ENCODE data around the gene OPCML. TPM values are rescaled to one million over a fixed set of nuclear protein-coding genes. Genes with fewer than 3 reads are reported as not detected.

The OPCML gene
- total RNA-seq, 1 donor from 2014 or later, result not detected

DNA sequence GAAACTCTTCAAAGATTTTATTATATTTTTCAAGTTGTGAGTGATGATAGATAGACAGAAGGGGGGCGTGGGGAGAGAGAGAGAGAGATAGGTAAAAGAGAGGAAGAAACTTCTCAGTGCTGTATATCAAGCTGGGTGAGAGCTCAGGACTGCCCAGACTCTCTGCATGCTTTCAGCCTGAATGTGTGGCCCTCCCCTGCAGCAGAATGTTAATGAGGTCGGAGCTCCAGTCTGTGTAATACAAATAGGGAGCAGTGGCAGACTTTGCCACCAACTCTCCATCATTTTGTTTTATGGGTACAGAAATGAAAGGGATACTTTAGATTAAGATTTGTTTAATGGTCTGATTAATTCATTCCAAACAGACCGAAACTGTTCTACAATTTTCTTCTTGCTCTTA lies 752.8 kb downstream of the OPCML start:
- no peak for ATAC-seq

DNA sequence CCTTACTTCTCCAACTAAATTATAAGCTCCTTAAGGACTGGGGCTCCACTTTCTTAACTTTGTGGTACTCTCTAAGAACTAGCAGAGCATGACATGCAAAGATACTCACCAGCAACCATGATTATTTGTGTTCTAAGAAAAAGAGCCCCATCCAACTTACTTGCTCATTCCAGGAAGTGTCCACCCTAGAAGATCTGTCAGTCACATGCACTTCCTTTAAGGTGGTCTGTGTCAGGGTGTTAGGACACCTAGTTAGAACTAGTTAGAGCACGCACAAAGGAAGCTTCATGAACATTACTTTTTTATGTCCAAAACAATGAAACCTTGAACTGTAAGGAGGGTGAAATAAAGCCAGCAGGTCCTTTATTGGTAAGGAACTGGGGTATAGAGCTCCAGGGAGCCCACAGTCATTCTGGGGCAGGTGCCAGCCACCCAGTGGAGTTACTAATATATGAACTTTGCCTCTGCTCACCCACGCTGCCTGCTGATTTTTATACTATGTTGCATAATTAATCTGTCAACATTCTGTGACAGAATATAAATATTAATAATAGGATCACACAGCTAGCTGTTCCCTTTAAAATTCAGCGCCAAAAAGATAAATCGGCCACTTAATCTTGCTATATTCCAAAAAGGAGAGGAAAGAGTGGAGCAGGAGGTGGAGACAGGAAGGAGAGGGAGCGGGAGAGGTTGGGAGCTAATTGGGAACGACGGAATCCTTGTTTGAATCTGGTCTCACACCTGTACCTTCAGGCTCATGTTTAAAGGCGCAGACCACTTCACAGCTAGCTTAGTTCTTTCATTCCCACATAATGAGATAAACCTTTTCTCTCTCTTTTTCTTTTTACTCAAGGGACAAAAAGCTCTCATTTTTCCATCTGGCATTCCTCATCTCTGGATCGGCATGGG lies 755.0 kb downstream of the OPCML start:
- ATAC-seq, result no peak

DNA sequence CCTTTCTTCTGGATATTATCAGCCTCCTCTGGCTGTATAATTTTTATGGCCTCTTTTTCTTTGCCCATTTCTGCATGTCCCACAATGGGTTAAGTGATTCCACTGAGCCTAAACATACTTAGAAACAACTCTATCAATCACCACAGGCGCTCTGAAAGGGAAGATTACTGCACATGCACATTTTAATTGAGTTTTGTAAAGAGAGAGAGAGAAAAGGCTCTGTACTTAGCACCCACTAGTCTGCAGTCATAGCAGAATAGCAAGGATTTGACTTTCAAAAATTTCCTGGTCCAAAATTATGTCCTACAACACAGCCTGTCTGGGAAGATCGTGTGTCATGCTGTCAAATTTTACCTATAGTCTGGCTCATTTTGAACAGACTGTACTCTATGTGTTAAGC lies 758.5 kb downstream of the OPCML start:
- no peak for ATAC-seq

DNA sequence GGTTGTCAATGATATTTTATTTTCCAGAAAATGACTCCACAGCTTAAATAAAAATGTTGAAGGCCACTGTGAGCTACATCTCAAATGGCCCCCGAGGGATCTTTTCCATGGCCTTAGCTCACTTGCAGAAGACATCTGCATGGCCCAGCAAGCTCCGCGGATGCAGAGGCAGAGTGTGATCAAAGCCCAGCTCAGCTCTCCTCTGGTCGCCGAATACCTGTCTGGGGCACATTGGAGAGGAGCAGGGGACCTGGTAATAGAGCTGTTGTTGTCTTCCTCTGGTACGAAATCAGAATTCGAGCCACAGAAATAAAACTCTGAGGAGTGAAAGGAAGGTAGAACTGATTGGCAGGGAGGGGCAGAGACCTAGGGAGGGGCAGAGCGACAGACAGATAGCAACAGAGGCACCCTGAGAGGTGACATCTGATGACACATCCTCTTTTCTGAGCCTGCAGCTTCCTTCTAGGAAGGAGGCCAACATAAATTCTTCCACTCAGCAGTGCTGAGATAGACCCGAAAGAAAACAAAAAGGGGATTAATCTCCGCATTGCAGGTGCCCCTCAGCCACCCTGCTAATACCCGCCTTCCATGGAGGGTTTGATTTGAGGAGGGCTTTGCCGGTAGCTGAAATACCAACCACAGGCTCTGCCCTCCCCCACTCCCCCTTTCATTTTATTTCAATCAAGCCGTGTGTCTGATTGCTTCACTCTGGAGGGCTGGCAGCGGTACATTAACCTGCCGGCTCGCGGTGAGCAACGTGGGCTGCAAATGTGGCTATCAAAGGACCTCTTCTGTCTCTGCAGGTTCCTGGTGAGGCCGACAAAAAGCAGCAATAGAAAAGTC lies 759.4 kb downstream of the OPCML start:
- no peak for ATAC-seq

DNA sequence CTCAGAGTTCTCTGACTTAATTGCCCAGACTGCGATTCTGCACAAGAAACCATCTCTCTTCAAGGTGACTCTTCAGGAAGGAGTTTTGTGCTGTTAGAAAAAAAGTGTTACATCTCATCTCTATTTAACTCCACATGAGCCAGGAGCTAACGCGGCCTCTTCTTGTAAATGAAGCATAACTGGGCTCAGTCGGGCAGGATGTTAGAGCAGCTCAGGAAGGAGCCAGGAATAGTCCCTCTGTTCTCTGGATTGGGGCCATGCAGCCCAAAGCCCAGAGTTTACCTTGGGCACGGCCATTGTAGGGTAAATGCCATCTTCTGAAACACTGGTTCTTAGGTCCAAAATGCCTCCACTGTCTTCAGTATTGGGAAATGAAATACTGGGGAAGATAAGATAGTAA lies 760.6 kb downstream of the OPCML start:
- ATAC-seq, result no peak

DNA sequence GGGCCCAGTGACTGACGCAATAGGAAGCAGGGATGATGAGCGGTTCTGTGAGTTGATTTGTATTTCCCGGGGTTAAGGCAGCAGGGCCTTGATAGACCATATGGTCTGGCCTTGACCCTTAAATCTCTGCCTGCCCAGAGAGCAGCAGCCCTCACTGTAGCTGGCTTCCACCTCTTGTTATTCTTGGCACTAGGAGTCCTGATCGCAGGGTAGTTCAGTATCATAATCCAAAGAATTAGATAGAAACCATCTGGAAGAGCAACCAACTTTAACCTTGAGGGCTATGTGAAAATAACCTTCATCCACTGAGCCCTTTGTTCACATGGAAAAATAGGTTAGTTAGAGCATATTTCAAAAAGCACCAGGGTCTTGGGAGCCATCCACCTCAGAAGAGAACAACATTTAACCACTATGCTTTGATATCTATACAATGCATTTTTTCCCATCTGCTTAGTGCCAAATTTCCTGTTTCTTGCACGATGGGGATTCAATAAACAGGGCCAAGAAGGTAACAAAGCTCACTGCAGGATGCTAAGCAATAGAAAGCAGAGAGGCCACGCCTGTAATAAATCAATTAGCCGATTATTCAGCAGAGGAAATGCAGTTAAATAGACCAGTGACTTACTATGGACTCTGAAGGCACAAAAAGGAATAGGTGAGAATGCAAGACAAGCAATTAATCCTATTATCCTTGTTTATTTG lies 761.3 kb downstream of the OPCML start:
- ATAC-seq, result no peak

DNA sequence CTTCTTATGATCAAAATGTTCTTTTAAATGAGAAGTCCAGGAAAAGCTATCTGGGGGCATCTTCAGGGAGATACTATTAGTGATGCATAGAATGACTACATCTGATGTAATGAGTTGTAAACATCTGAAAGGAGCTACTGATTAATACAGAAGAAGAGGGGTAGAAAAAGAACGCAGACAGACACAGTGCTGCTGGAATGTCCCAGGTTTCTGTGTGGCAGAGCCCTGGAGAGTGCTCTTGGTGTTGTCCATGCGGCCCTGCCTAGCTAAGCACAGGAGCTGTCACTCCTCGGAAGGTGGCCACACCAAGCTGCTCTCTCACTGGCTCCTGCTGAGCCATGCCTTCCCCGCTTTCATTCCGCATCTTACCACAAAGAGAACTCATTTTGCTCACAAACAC lies 768.8 kb downstream of the OPCML start:
- ATAC-seq, result no peak

DNA sequence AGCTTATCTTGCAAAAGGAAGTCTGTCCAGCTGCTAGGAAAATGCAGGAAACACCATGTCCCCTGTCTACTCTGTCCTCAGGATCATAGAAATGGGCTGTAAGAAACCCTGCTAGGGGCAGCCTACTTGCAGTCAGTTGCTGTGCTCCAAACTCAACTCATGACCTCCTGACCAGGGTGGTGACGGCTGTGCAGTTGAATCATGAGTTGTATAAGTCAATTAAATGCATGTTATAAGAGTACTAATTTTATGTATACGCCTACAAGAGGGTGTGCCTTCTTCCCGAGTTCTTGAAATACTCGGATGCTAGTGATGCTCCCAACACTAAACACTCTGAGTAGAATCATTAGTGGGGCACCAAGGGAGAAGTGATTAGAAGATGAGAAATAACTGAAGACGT lies 776.4 kb downstream of the OPCML start:
- no peak for ATAC-seq

DNA sequence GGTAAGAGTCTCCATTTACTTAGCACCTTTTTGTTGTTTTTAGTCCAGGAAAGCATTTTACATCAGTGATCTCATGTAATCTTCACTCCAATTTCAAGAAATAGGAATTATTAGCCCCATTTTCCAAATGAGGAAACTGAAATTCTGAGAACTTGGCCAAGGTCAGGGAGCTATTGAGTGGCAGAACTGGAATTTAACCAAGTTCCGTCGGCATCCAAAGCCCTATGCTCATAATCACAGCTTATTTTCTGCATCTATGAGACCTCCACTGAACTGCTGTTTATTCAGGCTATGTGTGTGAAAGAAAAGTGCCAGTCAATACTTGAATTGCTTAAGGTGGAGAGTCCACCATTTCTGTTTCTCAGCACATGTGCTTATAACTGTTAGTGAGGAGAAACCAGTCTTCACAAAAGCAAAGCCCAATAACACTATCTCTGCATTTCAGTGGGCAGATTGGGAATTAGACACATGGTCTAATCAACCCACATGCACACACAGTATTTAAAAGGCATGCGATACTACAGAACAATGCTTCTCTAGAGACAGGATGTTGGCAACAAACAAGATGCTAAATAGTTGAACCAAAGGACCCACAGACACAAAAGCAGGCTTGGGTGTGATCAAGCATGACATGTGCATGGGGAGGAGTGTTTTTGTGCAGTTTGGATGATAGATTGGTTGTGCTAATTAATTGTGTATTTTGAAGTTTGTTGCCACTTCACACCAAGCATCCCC lies 780.6 kb downstream of the OPCML start:
- no peak for ATAC-seq

DNA sequence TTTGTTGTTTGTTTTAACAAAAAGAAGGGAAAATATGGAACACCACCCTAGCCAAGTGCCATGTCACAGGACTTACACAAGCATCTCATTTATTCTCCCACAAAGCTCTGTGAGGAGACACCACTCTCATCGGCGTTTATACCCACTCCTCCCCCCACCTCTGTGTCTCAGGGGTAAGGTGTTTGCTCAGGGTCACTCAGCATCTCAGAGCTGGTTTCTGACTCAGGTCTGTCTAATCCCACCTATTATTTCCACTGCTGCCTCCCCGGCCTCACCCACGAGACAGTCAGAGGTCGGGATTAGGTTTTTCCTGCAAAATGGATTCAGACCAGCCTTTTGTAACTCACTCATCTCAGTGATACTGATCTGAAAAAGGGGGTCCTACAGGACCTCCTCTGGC lies 786.0 kb downstream of the OPCML start:
- ATAC-seq, result peak; percentile 84

DNA sequence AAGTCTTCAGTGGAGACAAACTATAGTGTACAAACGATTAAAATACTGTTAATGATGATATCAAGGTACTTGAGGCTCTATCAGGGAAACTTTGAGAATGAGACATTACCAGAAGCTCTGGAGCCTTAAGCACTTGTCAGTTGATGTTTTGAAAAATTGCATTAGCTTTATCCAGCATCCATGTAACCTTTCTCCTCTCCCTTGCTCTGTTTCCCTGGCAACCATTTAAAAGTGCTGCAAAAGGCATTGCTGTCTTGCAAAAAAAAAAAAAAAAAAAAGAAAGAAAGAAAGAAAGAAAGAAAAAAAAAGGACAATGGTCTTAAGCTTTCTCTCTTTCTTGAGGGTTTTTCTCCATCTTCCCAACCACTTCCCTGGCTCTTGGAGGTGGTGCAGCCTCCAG lies 787.0 kb downstream of the OPCML start:
- no peak for ATAC-seq

DNA sequence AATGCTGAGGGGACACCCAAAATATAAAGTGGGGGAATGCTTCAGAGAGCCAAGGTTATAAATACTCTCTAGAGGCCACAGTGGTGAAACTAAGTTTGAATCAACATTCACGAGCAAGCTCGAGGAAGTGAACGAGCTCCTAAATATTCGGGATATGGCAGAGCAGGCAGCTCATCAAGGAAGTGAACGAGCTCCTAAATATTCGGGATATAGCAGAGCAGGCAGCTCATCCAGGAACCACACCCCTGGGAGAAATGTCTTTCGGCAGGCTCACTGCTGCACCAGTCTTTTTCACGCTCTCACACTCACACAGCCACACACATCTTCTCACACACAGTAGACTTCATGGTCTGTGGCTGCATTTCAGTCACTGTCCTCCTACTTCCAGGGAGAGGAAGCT lies 787.5 kb downstream of the OPCML start:
- no peak for ATAC-seq

DNA sequence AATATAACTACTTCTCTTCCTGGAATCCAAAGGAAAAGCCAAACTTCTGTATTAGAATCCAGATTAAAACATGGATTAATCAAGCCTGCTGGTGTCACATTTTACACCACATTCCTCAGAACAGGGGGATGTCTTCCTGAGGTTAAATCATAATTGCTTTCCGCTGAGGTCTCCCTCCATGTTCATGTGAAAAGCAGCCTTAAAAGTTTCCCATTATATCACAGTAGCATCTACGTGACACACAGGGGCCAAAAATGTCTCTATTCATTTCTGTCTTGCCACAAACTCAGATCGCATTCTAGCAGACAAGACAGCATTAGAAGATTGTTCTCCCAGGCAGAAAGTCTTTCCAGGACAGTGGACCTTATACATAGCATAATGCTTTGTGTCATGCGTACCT lies 788.7 kb downstream of the OPCML start:
- no peak for ATAC-seq

DNA sequence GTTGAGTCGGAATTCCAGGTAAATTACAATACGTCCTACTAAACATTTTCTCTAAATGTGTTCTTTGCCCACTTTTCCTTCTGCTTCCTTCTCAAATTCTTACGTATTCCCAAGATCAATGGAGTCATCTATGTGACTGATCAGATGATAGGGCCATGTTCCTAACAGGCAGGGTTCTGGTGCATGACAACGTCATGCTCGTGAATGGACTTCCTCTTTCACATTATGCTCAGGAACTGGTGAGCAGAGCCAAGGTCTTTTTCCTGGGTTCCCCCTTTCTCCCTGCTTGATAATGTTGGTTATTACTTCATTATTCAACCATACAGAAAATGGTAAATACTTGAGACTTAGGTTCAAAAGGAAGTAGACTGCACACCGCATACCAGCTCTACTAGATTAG lies 789.4 kb downstream of the OPCML start:
- ATAC-seq, result no peak

DNA sequence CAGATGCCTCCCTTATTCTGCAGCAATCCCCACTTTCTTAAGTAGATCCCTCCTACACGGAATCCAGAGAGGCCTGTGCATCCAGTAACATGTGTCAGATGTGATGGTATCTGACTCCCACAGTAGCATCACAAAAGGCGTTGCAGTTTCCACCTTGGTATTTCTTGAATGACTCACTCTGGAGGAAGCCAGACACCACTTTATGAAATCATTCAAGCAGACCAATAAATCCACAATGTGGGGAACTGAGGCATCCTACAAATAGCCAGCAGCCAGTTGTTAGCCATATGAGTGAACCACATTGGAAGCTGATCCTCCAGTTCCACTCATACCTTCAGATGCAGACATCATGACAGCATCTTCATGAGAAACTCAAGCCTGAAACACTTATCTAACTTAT lies 798.1 kb downstream of the OPCML start:
- peak; percentile 22 for ATAC-seq

DNA sequence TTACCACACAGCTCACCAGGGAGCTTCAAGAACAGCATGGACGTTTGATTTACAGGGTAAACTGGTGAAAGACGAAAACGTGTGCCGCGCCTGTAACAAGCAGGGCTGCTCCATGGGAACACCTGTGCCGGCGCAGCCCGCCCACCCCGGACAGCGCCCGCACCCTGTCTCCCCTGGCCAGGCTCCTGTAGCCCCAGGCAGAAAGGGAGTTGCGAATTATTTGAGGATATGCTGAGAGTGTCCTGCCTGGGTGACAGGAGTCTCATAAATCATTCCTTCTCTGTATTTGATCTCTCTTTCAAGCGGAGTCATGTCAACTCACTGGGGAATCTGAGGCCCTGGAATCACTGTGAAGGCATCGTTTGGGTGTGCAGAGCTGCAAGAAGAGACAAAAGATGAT lies 804.3 kb downstream of the OPCML start:
- no peak for ATAC-seq

DNA sequence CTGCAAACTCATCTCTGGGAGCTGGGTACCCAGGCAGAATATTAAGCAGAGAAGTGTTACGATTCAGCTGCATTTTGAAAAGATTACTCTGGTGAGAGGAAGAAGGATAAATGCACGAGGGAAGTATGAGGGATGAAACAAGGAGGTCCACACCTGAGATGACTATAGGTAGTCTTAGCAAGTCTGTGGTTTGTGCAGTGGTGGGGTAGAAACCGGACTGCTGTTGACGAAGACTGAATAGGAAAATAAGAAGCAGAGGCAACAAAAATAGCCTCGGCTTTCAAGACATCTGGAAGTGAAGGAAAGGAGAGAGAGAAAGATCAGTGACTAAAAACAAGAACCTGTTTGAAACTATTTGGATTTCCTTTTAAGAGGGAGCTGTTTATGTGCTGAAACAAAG lies 810.8 kb downstream of the OPCML start:
- no peak for ATAC-seq

DNA sequence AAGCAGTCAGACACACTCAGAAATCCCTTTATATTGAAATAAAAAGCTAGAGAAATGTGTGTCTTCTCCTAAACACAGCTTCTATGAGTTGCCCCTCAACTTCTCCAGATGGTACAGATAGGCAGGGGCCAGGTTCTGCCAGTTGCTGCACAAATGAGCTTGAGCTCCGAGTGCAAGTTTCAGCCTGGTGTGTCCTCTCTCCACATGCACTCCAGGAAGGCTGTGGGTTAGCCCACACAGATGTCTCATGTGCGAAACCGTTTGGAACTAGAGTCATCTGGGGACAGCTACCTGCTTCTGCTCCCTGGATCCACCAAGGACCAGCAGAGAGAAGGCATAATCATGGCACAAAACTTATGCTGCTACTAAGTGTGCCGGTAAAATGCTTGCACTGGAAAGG lies 812.6 kb downstream of the OPCML start:
- no peak for ATAC-seq

DNA sequence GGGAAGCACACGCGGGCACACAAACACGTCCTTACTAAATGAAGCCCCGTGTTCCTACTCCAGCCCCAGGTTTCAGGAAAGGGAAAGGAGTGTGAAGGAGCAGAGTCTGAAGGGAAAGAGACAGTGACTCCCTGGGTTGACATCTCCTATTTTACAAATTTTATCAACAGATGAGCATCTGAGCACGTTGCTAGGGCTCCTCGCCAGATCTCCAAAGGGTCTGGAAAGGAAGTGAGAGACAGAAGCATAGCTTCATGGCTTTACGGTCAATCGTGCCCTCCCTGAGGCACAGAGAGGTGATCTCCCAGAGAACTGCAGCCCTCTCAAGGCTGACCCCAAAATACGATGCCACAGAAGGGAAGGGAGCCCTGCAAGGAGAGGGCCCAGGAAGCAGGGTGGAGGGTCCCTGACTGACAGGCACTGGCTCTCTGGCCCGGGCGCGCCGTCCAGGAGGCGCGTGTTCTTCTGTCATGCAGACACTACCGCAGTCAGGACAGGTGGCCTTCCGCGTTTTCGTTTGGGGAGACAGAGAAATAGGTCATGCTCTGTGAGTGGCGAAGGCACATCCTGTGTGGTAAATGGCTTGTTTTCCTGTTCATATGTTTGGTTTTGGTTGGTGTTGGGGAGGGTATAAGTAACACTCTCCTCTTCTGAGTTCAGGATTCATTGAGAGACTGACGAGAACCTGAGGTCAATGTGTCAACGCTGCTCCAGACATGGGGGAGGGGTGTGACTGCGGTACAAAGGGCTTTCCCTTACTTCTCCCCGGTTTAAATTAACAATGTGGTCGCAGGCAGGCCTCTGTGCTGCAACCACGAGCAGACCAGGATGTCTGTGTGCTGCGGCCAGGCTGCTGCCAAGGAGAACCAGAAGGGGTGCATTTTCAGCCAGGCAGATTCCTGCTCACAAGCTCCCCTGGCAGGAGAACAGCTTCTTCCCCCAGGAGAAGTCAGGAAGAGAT lies 813.3 kb downstream of the OPCML start:
- ATAC-seq, result no peak

DNA sequence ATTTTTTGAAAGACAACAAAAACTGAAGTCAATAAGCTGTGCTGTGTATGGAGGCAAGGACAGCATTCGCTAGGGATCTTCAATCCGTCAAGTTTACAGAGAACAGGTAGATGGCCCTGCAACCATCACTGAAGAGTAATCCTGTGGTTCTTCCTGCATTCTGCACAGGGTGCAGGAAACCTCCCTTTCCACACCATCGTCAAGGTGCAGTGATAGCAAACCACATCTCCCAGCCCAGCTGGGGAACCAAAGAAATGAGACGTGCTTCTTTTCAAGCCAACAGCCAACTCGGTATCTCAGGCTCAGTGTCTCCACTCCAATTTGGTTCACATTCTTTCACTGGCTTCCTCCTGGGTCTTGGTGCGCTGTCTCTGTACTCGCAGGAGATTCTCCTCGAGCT lies 814.5 kb downstream of the OPCML start:
- ATAC-seq, result no peak

DNA sequence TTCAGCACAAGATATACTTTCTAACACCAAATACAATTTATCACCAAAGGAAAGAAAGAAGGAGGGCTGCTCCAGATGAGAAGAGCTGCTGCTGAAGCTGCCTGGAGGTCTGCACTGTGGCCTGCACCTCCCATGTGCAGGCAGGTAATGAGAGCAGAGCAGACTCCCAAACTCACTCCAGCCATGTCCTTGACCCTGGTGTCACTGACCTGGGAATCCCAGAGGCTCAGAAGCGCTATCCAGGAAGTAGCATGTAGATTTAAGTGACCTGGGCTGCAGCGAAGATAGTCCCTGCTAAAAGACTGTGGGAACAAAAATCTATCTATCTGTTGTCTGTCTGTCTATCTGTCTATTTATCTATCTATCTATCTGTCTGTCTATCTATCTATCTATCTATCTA lies 816.3 kb downstream of the OPCML start:
- ATAC-seq, result no peak

Measured in esophagus mucosa (tissue), 1 donor.